GM12891 (cell line): Measurements from ENCODE around the gene FAT1.

ENCODE experiments used
- DNase-seq: peaks from one replicate; pipeline ENCODE4 v3.0.0; 2011; ENCODE audit warnings: low spot score; ENCODE audit not compliant: insufficient read length
- FAIRE-seq: peaks from 2 replicates; lab custom pipeline; 2011; peaks lifted over from hg19 to GRCh38; lab: Jason Lieb, UNC
- PAX5 ChIP-seq: IDR thresholded peaks from 2 replicates; pipeline ENCODE4 v1.6.1; 2011; ENCODE audit warnings: low read length, moderate library complexity, mild to moderate bottlenecking; ENCODE audit not compliant: insufficient read depth, severe bottlenecking
- POLR2A ChIP-seq: IDR thresholded peaks from 2 replicates; pipeline ENCODE4 v1.6.1; 2011; ENCODE audit warnings: low read depth, low read length, control low read depth
- POLR2AphosphoS5 ChIP-seq: IDR thresholded peaks from 2 replicates; pipeline ENCODE4 v1.6.1; 2011; ENCODE audit warnings: low read depth, low read length, control low read depth
- POU2F2 ChIP-seq: IDR thresholded peaks from 2 replicates; pipeline ENCODE4 v1.6.1; 2011; ENCODE audit warnings: low read depth, mild to moderate bottlenecking, control low read depth, low read length, moderate library complexity
- SPI1 ChIP-seq: IDR thresholded peaks from 2 replicates; pipeline ENCODE4 v1.6.1; 2011; ENCODE audit warnings: low read depth, low read length, control low read depth
- TAF1 ChIP-seq: IDR thresholded peaks from 2 replicates; pipeline ENCODE4 v1.6.1; 2011; ENCODE audit warnings: low read depth, low read length, control low read depth

FAT1 gene

GRCh38 chr4:186725469-186726425, 2.1 kb upstream of the FAT1 start:
- FAIRE-seq: no peak
- TF ChIP-seq PAX5 (no peak), POLR2A (no peak), POLR2AphosphoS5 (no peak), TAF1 (no peak), SPI1 (no peak), POU2F2 (no peak)
- DNase-seq: peak; percentile 13

- FAIRE-seq (no peak), DNase-seq (peak; percentile 13)
- TF ChIP-seq POU2F2 (no peak), PAX5 (no peak), POLR2A (no peak), POLR2AphosphoS5 (no peak), TAF1 (no peak), SPI1 (no peak)
These were observed 1.3 kb upstream of the FAT1 start for GRCh38 chr4:186724864-186725468.

- TF ChIP-seq SPI1 (no peak), TAF1 (no peak), POLR2A (no peak), POLR2AphosphoS5 (no peak), POU2F2 (no peak), PAX5 (no peak)
- peak; percentile 19 for DNase-seq
- FAIRE-seq: no peak
These were observed 605 bp upstream of the FAT1 start for GRCh38 chr4:186724058-186724863.

GRCh38 chr4:186722796-186723291, 812 bp downstream of the FAT1 start:
- FAIRE-seq (no peak), DNase-seq (no peak)

GRCh38 chr4:186719925-186720694, 3.5 kb downstream of the FAT1 start:
- FAIRE-seq (no peak), DNase-seq (no peak)

More at GRCh38 chr4:186722796-186723291, 812 bp downstream of the FAT1 start:
- no peak for TF ChIP-seq POLR2A
- TF ChIP-seq PAX5: no peak

GRCh38 chr4:186717556-186717955, 6.1 kb downstream of the FAT1 start:
- TF ChIP-seq POU2F2: no peak
- no peak for TF ChIP-seq TAF1
- no peak for TF ChIP-seq POLR2AphosphoS5
- no peak for TF ChIP-seq PAX5
- no peak for TF ChIP-seq SPI1
- no peak for TF ChIP-seq POLR2A
- FAIRE-seq (no peak), DNase-seq (no peak)

More at GRCh38 chr4:186719925-186720694, 3.5 kb downstream of the FAT1 start:
- TF ChIP-seq TAF1 (no peak), PAX5 (no peak), POU2F2 (no peak), POLR2A (no peak), POLR2AphosphoS5 (no peak), SPI1 (no peak)

GRCh38 chr4:186715077-186715476, 8.6 kb downstream of the FAT1 start:
- FAIRE-seq (no peak), DNase-seq (no peak)
- TF ChIP-seq POLR2AphosphoS5 (no peak), PAX5 (no peak), SPI1 (no peak), TAF1 (no peak), POU2F2 (no peak), POLR2A (no peak)

- DNase-seq (no peak), FAIRE-seq (no peak)
- TF ChIP-seq TAF1 (no peak), POLR2A (no peak), POU2F2 (no peak), POLR2AphosphoS5 (no peak), PAX5 (no peak), SPI1 (no peak)
These were observed 9.5 kb downstream of the FAT1 start for GRCh38 chr4:186714006-186714675.
